Neural cell (in vitro differentiated cells): ENCODE measurements around the gene WDR33.

Experiments
- CTCF ChIP-seq: fragments of 450-650 bp; IDR thresholded peaks from 2 replicates; pipeline ENCODE4 v1.5.1; 2014; ENCODE audit warnings: antibody characterized with exemption, mild to moderate bottlenecking, moderate library complexity; ENCODE audit not compliant: poor library complexity, severe bottlenecking
- EZH2 ChIP-seq: fragments of 200-600, 300-800 bp; shearing (Covaris generic), sonication (generic); IDR thresholded peaks from 2 replicates; pipeline ENCODE4 v1.6.1; 2014; ENCODE audit warnings: antibody characterized with exemption, low read length, borderline replicate concordance, mild to moderate bottlenecking; ENCODE audit not compliant: insufficient read depth, poor library complexity, severe bottlenecking
- POLR2AphosphoS5 ChIP-seq: IDR thresholded peaks from 2 replicates; pipeline ENCODE4 v1.6.1; 2012
- TF ChIP-seq, protein P1 (sequence below): IDR thresholded peaks from 2 replicates; pipeline ENCODE4 v1.6.1; 2012; ENCODE audit warnings: borderline replicate concordance

DNA sequence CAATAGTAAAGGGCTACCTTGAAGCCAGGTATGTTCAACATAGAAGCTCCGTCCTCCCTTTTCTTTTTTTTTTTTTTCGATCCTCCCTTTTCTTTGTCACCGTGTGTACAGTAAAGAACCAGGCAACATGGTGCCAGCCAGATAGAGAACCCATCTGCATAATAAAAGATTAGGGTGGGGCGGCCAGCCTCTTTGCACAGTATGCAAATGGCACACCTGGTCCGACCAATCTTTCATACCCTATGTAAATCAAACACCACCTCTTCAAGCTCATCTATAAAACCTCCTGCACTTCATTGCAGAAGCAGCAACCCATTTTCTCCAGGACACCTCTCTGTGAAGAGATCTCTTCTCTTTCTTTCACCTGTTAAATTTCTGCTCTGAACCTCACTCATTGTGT lies 7.3 kb upstream of the WDR33 start:
- TF ChIP-seq POLR2AphosphoS5: no peak
- TF ChIP-seq CTCF: no peak
- TF ChIP-seq, protein P1, sequence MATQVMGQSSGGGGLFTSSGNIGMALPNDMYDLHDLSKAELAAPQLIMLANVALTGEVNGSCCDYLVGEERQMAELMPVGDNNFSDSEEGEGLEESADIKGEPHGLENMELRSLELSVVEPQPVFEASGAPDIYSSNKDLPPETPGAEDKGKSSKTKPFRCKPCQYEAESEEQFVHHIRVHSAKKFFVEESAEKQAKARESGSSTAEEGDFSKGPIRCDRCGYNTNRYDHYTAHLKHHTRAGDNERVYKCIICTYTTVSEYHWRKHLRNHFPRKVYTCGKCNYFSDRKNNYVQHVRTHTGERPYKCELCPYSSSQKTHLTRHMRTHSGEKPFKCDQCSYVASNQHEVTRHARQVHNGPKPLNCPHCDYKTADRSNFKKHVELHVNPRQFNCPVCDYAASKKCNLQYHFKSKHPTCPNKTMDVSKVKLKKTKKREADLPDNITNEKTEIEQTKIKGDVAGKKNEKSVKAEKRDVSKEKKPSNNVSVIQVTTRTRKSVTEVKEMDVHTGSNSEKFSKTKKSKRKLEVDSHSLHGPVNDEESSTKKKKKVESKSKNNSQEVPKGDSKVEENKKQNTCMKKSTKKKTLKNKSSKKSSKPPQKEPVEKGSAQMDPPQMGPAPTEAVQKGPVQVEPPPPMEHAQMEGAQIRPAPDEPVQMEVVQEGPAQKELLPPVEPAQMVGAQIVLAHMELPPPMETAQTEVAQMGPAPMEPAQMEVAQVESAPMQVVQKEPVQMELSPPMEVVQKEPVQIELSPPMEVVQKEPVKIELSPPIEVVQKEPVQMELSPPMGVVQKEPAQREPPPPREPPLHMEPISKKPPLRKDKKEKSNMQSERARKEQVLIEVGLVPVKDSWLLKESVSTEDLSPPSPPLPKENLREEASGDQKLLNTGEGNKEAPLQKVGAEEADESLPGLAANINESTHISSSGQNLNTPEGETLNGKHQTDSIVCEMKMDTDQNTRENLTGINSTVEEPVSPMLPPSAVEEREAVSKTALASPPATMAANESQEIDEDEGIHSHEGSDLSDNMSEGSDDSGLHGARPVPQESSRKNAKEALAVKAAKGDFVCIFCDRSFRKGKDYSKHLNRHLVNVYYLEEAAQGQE: no peak
- TF ChIP-seq EZH2: no peak
